ENCODE measurements around the gene MBLAC1.

The MBLAC1 gene

GRCh38 chr7:100098913-100099312 lies 27.9 kb upstream of the MBLAC1 start:
- DNase-seq: no peak

GRCh38 chr7:100099452-100099851 lies 27.3 kb upstream of the MBLAC1 start:
- no peak for DNase-seq

GRCh38 chr7:100100420-100101015 lies 26.2 kb upstream of the MBLAC1 start:
- peak; percentile 98 for DNase-seq

GRCh38 chr7:100101016-100101862 lies 25.5 kb upstream of the MBLAC1 start, which contains the start of the genes AP4M1 and MCM7:
Gene AP4M1 (plus strand): TSS chr7:100101643. CDS start chr7:100101715, 72 bp downstream.
Gene MCM7 (minus strand): TSS chr7:100101397. CDS start chr7:100101294, 103 bp downstream.
- peak; percentile 100 for DNase-seq

- DNase-seq: peak; percentile 15
These were observed 23.6 kb upstream of the MBLAC1 start for GRCh38 chr7:100102950-100103840.

- no peak for DNase-seq
These were observed 21.2 kb upstream of the MBLAC1 start for GRCh38 chr7:100105534-100105933.

- DNase-seq: no peak
These were observed 20.1 kb upstream of the MBLAC1 start for GRCh38 chr7:100106633-100107032.

GRCh38 chr7:100107125-100107737 lies 19.5 kb upstream of the MBLAC1 start:
- DNase-seq: no peak

GRCh38 chr7:100107890-100108289 lies 18.9 kb upstream of the MBLAC1 start:
- no peak for DNase-seq

GRCh38 chr7:100109521-100110163 lies 17.1 kb upstream of the MBLAC1 start:
- no peak for DNase-seq

GRCh38 chr7:100111156-100111555 lies 15.6 kb upstream of the MBLAC1 start:
- DNase-seq: no peak

- DNase-seq: no peak
These were observed 14.9 kb upstream of the MBLAC1 start for GRCh38 chr7:100111914-100112313.

GRCh38 chr7:100115026-100115425 lies 11.7 kb upstream of the MBLAC1 start:
- DNase-seq: no peak

GRCh38 chr7:100118388-100119071 lies 8.2 kb upstream of the MBLAC1 start:
- no peak for DNase-seq

GRCh38 chr7:100119072-100119969 lies 7.4 kb upstream of the MBLAC1 start, which contains the start of the genes CNPY4 and TAF6:
Gene CNPY4 (plus strand): TSS chr7:100119634. CDS start chr7:100119745, 111 bp downstream.
Gene TAF6 (minus strand): TSS chr7:100119358. CDS start chr7:100114209, 5,149 bp downstream.
- DNase-seq: peak; percentile 94

GRCh38 chr7:100119970-100120732 lies 6.6 kb upstream of the MBLAC1 start:
- peak; percentile 70 for DNase-seq

- DNase-seq: no peak
These were observed 6.1 kb upstream of the MBLAC1 start for GRCh38 chr7:100120733-100121036.

- no peak for DNase-seq
These were observed 4.7 kb upstream of the MBLAC1 start for GRCh38 chr7:100122067-100122466.

- no peak for DNase-seq
These were observed 4.2 kb upstream of the MBLAC1 start for GRCh38 chr7:100122568-100122967.
